GM13976 (cell line): ENCODE data around the gene GP2.

Experiments
- DNase-seq: peaks from one replicate; pipeline ENCODE4 v3.0.0; 2012; ENCODE audit warnings: low spot score
- CTCF ChIP-seq: IDR thresholded peaks from 2 replicates; pipeline ENCODE4 v1.5.1; 2012; ENCODE audit warnings: borderline replicate concordance, mild to moderate bottlenecking; ENCODE audit not compliant: insufficient read depth; ENCODE audit errors: extremely low read depth, missing control alignments, control extremely low read depth
- in situ Hi-C: fragments of 300-500 bp; cut with MboI; formaldehyde crosslinking; loops from one replicate; pipeline ENCODE4 v1.12.0; 2022; ENCODE audit warnings: low sequenced_read_pairs, mixed read lengths, inconsistent platforms; ENCODE audit not compliant: unreplicated experiment

GP2 gene

GRCh38 chr16:20327444-20328041 lies at the start of gene GP2:
TSS of gene GP2 (minus strand) at chr16:20327513. CDS start at chr16:20326431, 1,082 bp downstream.
- TF ChIP-seq CTCF, result no peak
- DNase-seq, result no peak
- in situ Hi-C loops, result no loop called here

- in situ Hi-C loops, result no loop called here
- no peak for DNase-seq
- no peak for TF ChIP-seq CTCF
Observed at GRCh38 chr16:20372701-20373100, 45.4 kb upstream of the GP2 start.

GRCh38 chr16:20369452-20370054 lies 42.2 kb upstream of the GP2 start:
- TF ChIP-seq CTCF, result no peak
- no peak for DNase-seq
- in situ Hi-C loops, result no loop called here

- no peak for DNase-seq
- in situ Hi-C loops, result no loop called here
- TF ChIP-seq CTCF, result no peak
Observed at GRCh38 chr16:20364051-20364450, 36.7 kb upstream of the GP2 start.

GRCh38 chr16:20363191-20363590 lies 35.9 kb upstream of the GP2 start:
- DNase-seq, result no peak
- no peak for TF ChIP-seq CTCF
- in situ Hi-C loops, result no loop called here

- in situ Hi-C loops, result no loop called here
- peak; percentile 26 for TF ChIP-seq CTCF
- DNase-seq, result no peak
Observed at GRCh38 chr16:20359997-20360396, 32.7 kb upstream of the GP2 start.

GRCh38 chr16:20355114-20355782 lies 27.9 kb upstream of the GP2 start:
- in situ Hi-C loops, result no loop called here
- no peak for TF ChIP-seq CTCF
- DNase-seq, result no peak
